ENCODE results near the gene AP1S3. TPM values are rescaled to one million over a fixed set of nuclear protein-coding genes. Genes with fewer than 3 reads are reported as not detected.

Gene AP1S3
- total RNA-seq, 1 donor from 2014 or later, result 0.47 TPM

DNA sequence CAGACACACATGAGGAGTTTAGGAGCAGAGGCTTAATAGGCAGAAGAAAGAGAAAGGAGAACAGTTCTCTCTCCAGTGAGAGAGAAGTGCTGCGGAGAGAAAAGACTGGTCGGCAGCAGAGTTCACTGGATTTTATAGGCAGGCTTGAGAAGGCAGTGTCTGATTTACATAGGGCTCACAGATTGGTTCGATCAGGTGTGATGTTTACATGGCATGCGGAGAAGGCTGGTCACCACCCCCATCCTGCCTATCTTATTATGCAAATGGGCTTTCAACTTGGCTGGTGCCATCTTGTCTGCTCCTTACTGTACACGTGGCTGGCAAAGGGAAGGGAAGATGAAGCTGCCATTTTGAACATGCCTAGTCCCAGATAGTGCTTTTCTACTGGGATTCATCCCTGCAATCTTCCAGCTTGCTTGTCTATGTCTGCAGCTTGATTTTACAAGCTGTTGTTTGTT lies 113.4 kb downstream of the AP1S3 start:
- DNase-seq, result no peak
- no peak overlapping the region for H3K27ac ChIP-seq (replicated peaks)
- no peaks in the 10 kb centered on the region for H3K36me3 ChIP-seq
- H3K4me3 ChIP-seq, result no peak overlapping the region
- H3K9me3 ChIP-seq (replicated peaks), result peaks cover under 1% of the 10 kb centered on the region
- TF ChIP-seq, protein P1, sequence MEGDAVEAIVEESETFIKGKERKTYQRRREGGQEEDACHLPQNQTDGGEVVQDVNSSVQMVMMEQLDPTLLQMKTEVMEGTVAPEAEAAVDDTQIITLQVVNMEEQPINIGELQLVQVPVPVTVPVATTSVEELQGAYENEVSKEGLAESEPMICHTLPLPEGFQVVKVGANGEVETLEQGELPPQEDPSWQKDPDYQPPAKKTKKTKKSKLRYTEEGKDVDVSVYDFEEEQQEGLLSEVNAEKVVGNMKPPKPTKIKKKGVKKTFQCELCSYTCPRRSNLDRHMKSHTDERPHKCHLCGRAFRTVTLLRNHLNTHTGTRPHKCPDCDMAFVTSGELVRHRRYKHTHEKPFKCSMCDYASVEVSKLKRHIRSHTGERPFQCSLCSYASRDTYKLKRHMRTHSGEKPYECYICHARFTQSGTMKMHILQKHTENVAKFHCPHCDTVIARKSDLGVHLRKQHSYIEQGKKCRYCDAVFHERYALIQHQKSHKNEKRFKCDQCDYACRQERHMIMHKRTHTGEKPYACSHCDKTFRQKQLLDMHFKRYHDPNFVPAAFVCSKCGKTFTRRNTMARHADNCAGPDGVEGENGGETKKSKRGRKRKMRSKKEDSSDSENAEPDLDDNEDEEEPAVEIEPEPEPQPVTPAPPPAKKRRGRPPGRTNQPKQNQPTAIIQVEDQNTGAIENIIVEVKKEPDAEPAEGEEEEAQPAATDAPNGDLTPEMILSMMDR (IDR thresholded peaks at IDR 0.05; ENCODE audit: borderline replicate concordance), result no peak
- peaks cover 22% of the 10 kb centered on the region for H3K4me1 ChIP-seq
- intact Hi-C loops (cut with micrococcal nuclease), result no loop called here
- H3K27me3 ChIP-seq (ENCODE audit: low read depth), result no peaks in the 10 kb centered on the region

DNA sequence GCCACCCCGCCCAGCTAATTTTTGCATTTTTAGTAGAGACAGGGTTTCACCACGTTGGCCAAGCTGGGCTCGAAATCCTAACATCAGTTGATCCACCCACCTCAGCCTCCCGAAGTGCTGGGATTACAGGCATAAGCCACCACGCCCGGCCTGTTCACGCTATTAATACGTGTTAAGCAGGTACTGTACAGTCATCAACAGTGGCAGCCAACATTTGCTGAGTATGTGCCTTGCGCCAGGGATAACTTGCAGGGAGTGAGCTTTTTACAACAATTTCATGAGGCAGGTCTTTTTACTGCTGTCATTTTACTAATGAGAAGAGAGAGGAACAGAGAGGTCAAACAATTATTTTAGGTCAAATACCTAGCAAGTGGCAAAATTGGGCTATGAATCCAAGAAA lies 115.2 kb downstream of the AP1S3 start:
- Histone ChIP-seq H3K36me3 (no peaks in the 10 kb centered on the region), H3K9me3 (replicated peaks) (peaks cover 12% of the 10 kb centered on the region), H3K4me3 (no peak overlapping the region), H3K27ac (replicated peaks) (no peak overlapping the region), H3K4me1 (peaks cover 18% of the 10 kb centered on the region), H3K27me3 (ENCODE audit: low read depth) (no peaks in the 10 kb centered on the region)
- DNase-seq, result no peak
- intact Hi-C loops (cut with micrococcal nuclease), result no loop called here
- TF ChIP-seq, protein P1 (IDR thresholded peaks at IDR 0.05; ENCODE audit: borderline replicate concordance), result no peak

DNA sequence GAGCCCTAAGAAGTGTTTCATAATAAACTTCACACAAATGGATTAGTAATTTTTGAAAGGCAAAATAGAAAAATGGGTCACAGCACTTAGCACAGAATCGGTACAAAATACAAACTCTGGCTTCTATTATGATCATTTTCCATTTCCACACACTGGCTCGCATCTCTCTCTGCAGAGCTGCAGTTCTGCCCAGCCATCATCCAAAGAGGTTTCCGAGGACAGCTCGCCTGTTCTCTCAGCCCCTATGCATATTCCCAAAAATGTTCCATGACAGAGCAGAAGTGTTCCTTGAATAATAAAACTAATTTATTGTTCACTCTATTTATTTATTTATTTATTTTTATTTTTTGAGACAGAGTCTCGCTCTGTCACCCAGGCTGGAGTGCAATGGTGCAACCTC lies 115.6 kb downstream of the AP1S3 start:
- H3K27ac ChIP-seq (replicated peaks), result no peak overlapping the region
- H3K27me3 ChIP-seq (ENCODE audit: low read depth), result no peaks in the 10 kb centered on the region
- intact Hi-C loops (cut with micrococcal nuclease), result no loop called here
- DNase-seq, result no peak
- peaks cover 18% of the 10 kb centered on the region for H3K4me1 ChIP-seq
- peaks cover 13% of the 10 kb centered on the region for H3K9me3 ChIP-seq (replicated peaks)
- no peaks in the 10 kb centered on the region for H3K36me3 ChIP-seq
- TF ChIP-seq, protein P1 (IDR thresholded peaks at IDR 0.05; ENCODE audit: borderline replicate concordance), result no peak
- no peak overlapping the region for H3K4me3 ChIP-seq

DNA sequence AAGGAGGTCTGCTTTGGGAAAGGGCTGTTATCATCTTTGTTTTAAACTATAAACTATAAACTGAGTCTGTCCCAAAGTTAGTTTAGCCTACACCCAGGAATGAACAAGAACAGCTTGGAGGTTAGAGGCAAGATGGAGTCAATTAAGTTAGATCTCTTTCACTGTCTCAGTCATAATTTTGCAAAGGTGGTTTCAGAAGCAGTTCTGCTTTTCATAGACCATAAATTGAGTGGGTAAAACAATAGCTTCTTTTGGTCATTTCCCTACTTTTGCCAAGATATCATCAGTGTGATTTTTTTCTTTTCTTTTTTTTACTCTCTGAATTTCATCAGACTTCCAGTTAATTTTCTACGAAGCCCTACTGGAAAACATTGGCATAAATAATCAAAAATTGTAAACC lies 117.0 kb downstream of the AP1S3 start:
- peaks cover 22% of the 10 kb centered on the region for H3K9me3 ChIP-seq (replicated peaks)
- H3K4me3 ChIP-seq, result no peak overlapping the region
- intact Hi-C loops (cut with micrococcal nuclease), result no loop called here
- DNase-seq, result no peak
- no peaks in the 10 kb centered on the region for H3K36me3 ChIP-seq
- no peak overlapping the region for H3K27ac ChIP-seq (replicated peaks)
- TF ChIP-seq, protein P1 (IDR thresholded peaks at IDR 0.05; ENCODE audit: borderline replicate concordance), result no peak
- H3K27me3 ChIP-seq (ENCODE audit: low read depth), result no peaks in the 10 kb centered on the region
- H3K4me1 ChIP-seq, result peaks cover 9% of the 10 kb centered on the region

DNA sequence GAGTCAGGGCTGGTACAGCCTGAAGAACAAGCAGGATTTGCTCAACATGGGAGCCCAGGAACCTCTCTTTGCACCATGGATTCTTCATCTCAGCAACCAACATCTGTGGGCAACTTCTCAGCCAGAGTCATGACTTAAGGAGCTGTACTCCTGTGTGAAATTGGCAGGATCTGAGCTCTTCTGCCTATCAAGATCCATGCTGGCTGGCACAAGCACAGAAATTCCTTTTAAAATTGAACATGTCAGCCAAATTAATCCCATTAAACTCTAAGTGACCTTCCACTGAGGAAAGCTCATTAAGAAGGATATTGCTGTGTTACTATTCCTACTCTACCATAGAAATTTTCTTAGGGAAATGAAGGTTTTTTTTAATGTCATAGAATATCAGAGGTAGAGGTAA lies 124.7 kb downstream of the AP1S3 start:
- Histone ChIP-seq H3K27me3 (ENCODE audit: low read depth) (no peaks in the 10 kb centered on the region), H3K4me3 (no peak overlapping the region), H3K4me1 (no peaks in the 10 kb centered on the region), H3K9me3 (replicated peaks) (peaks cover 9% of the 10 kb centered on the region), H3K36me3 (no peaks in the 10 kb centered on the region), H3K27ac (replicated peaks) (no peak overlapping the region)
- TF ChIP-seq, protein P1 (IDR thresholded peaks at IDR 0.05; ENCODE audit: borderline replicate concordance), result no peak
- intact Hi-C loops (cut with micrococcal nuclease), result no loop called here
- no peak for DNase-seq

Measured in left ventricle myocardium inferior (tissue), 1 donor.